K562 (cell line): ENCODE results near the gene KLHL24.
"Not testable (repeated sequence)": the region's sequence is repeated elsewhere in the genome, so short reads cannot be mapped to it uniquely, and the experiment has no call there.

ENCODE experiments used
- CC2D1A ChIP-seq: fragments of 450-650 bp; IDR thresholded peaks from 2 replicates; pipeline ENCODE4 v1.6.1; 2017; ENCODE audit warnings: mild to moderate bottlenecking
- DMBX1 ChIP-seq: fragments of 250-450 bp; sonication (Bioruptor Pico); IDR thresholded peaks from 2 replicates; pipeline ENCODE4 v1.8.0; 2022; ENCODE audit warnings: inconsistent platforms, mild to moderate bottlenecking, moderate library complexity, borderline replicate concordance
- EZH2 ChIP-seq: IDR thresholded peaks from 2 replicates; pipeline ENCODE4 v1.6.1; 2012; ENCODE audit warnings: low read depth, mild to moderate bottlenecking, inconsistent platforms, low read length, borderline replicate concordance
- JUND ChIP-seq, 2 experiments: IDR thresholded peaks; 2 replicates in 1 of 2; 3 replicates in 1 of 2; pipeline ENCODE4 v1.6.1; 2011; ENCODE audit warnings: borderline replicate concordance in 2 of 2, low read depth in 2 of 2, low read length in 2 of 2, improper control_type of control experiment in 1 of 2, missing biosample characterization in 1 of 2, missing genetic modification characterization in 1 of 2, missing genetic modification reagents in 1 of 2
- MAX ChIP-seq: sonication (generic); formaldehyde crosslinking; IDR thresholded peaks from 2 replicates; pipeline ENCODE4 v1.9.0; 2022; ENCODE audit warnings: mild to moderate bottlenecking, missing genetic modification reagents
- NFATC3 ChIP-seq: fragments of 450-650 bp; IDR thresholded peaks from 2 replicates; pipeline ENCODE4 v1.6.1; 2017; ENCODE audit warnings: mild to moderate bottlenecking
- SMARCC2 ChIP-seq: fragments of 450-650 bp; IDR thresholded peaks from 2 replicates; pipeline ENCODE4 v1.6.1; 2017; ENCODE audit warnings: antibody characterized with exemption, moderate library complexity, mild to moderate bottlenecking, low read depth
- SP1 ChIP-seq: sonication (generic); formaldehyde crosslinking; IDR thresholded peaks from 2 replicates; pipeline ENCODE4 v1.8.1; 2022; ENCODE audit warnings: mild to moderate bottlenecking, missing genetic modification reagents
- ZBTB7A ChIP-seq: IDR thresholded peaks from 2 replicates; pipeline ENCODE4 v1.6.1; 2011; ENCODE audit warnings: low read depth, mild to moderate bottlenecking, low read length, moderate library complexity, borderline replicate concordance; ENCODE audit not compliant: control insufficient read depth
- ZNF232 ChIP-seq: sonication (generic); formaldehyde crosslinking; IDR thresholded peaks from 2 replicates; pipeline ENCODE4 v1.8.0; 2022; ENCODE audit warnings: mild to moderate bottlenecking, missing genetic modification reagents
- ZNF24 ChIP-seq: fragments of 450-650 bp; IDR thresholded peaks from 2 replicates; pipeline ENCODE4 v1.6.1; 2016
- ZNF707 ChIP-seq: fragments of 250-450 bp; sonication (Bioruptor Pico); conservative IDR thresholded peaks from 2 replicates; pipeline ENCODE4 v1.8.0; 2022; ENCODE audit warnings: inconsistent platforms, mild to moderate bottlenecking, moderate library complexity

GRCh38 chr3:183622473-183622872 lies 12.9 kb upstream of the KLHL24 start:
- TF ChIP-seq MAX (CRISPR knock-in tag); ZNF707 (CRISPR knock-in tag); ZBTB7A; SP1; NFATC3; JUND (IDR thresholded peaks at IDR 0.05; ENCODE audit: borderline replicate concordance, low read depth, low read length); JUND (tag; IDR thresholded peaks at IDR 0.05; ENCODE audit: borderline replicate concordance, low read depth, low read length); CC2D1A; ZNF24; DMBX1 (CRISPR knock-in tag); ZNF232 (CRISPR knock-in tag); EZH2; SMARCC2: not testable (repeated sequence)
